GM13976 (cell line): Measurements from ENCODE around the gene ZNF556.
"Not testable (repeated sequence)": the region's sequence is repeated elsewhere in the genome, so short reads cannot be mapped to it uniquely, and the experiment has no call there.

Source experiments
- DNase-seq: peaks from one replicate; pipeline ENCODE4 v3.0.0; 2012; ENCODE audit warnings: low spot score
- CTCF ChIP-seq: IDR thresholded peaks from 2 replicates; pipeline ENCODE4 v1.5.1; 2012; ENCODE audit warnings: borderline replicate concordance, mild to moderate bottlenecking; ENCODE audit not compliant: insufficient read depth; ENCODE audit errors: extremely low read depth, missing control alignments, control extremely low read depth
- in situ Hi-C: fragments of 300-500 bp; cut with MboI; formaldehyde crosslinking; loops from one replicate; pipeline ENCODE4 v1.12.0; 2022; ENCODE audit warnings: low sequenced_read_pairs, mixed read lengths, inconsistent platforms; ENCODE audit not compliant: unreplicated experiment

ZNF556 gene

GRCh38 chr19:2887391-2887914 lies 20.3 kb downstream of the ZNF556 start:
- in situ Hi-C loops = loop anchor here (25.0 kb wide), 1 partner anchor 225 kb away; no protein-coding TSS in a partner anchor
- peak; percentile 78 for DNase-seq
- TF ChIP-seq CTCF = peak; percentile 30

GRCh38 chr19:2888731-2889224 lies 21.6 kb downstream of the ZNF556 start:
- TF ChIP-seq CTCF = no peak
- DNase-seq = no peak
- in situ Hi-C loops = loop anchor here (25.0 kb wide), 1 partner anchor 226 kb away; no protein-coding TSS in a partner anchor

GRCh38 chr19:2890531-2890930 lies 23.4 kb downstream of the ZNF556 start:
- not testable (repeated sequence) for DNase-seq
- in situ Hi-C loops = loop anchor here (25.0 kb wide), 1 partner anchor 228 kb away; no protein-coding TSS in a partner anchor

DNA sequence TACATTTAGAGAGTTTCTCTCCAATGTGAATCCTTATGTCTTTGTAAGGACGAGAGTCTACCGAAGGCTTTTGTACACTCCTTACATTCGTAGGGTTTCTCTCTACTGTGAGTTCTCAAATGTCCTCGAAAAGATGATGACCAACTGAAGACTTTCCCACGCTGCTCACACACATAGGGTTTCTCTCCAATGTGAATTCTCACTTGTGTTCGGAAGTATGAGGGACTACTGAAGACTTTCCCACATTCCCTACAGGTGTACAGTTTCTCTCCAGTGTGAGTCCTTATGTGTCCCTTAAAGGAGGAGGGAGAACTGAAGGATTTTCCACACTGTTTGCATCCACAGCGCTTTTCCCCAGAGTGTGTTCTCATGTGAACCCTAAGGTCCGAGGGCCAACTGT lies 29.6 kb downstream of the ZNF556 start:
- TF ChIP-seq CTCF = no peak
- in situ Hi-C loops = loop anchor here (25.0 kb wide), 1 partner anchor 234 kb away; no protein-coding TSS in a partner anchor
- no peak for DNase-seq

DNA sequence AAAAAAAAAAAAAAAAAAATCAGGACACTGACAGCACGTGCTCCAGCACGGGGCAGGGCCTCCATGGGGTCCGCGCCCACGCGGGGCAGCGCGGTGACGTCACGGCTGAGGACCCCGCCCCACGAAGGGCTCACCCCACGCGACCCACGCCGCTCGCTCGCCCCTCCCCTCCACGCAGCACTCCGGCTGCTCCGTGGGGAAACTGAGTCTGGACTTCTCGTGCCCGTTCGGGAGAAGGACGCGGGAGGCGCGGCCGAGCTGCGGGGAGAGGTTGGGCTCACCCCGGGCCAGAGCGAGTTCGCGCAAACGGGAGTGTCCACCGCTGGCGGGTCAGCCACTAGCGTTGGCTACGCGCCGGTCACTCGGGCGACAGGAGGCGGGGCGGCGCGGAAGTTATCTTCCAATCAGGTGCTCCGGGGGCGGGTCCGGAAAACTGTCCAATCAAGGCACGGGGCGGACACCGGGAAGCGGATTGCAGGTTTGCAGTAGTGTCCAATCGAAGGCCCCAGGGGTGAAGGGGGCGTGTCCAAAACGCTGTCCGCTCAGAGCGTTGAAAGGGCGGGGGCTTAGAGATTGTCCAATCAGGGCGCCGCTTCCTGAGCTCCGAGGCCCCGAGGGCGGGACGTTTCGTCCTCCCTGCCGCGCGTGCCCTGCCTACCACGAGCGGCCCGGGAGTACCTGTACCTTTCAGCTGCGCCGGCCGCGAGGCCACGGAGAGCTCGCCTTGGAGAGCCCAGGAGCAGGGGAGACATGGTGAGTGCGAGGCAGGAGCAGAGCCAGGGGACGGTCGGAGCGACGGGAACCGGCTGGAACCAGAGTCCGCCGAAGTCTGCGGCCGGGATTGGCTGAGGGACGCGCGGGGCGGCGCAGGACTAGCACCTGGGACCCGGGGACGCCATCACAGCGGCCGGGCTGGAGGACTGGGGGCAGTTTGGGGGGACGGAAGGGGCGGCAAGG lies 33.4 kb downstream of the ZNF556 start, which contains the start of gene ZNF57:
TSS of gene ZNF57 (plus strand) at position 633 of the 957 bp plus-strand sequence. CDS start at position 751, 118 bp downstream.
- peak; percentile 99 for DNase-seq
- no peak for TF ChIP-seq CTCF
- in situ Hi-C loops = no loop called here

DNA sequence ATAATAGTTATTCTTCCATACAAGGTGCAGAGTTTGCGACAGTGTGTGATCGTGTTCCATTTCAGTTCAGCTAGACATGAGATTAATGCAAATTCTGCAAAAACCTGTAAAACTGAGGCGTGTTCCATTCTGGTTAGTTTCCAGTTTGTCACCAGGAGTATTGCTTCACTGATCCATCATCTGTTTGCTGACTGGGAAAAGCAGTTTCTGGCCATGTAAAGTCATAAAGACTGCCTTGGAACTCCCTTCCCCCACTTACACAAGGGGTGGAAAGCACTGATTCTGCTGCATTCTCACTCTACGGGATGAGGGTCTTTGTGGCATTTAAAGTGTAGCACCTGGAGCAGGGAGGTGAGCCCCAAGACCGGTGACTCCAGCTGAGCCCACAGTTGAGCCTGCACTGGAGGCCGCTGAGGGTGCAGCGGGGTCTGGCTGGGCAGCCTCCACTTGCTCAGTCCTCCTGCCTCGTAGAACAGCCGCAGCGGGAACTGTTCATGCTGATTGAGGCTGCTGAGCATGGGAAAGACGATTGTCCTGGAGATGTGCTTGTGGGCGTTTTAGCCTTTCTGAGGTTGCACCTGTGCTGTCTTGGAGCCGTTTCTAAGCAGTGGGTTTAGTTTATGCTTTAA lies 35.6 kb downstream of the ZNF556 start:
- no peak for TF ChIP-seq CTCF
- DNase-seq = no peak
- in situ Hi-C loops = no loop called here

- DNase-seq, in situ Hi-C loops: not testable (repeated sequence)
Measured at GRCh38 chr19:2903326-2903725, 36.2 kb downstream of the ZNF556 start.
